NCI-H146 (cell line): Measurements from ENCODE around the gene ARHGAP15.
"Not testable (repeated sequence)": the region's sequence is repeated elsewhere in the genome, so short reads cannot be mapped to it uniquely, and the experiment has no call there.

Experiments used
- DNase-seq: peaks from one replicate; lab custom pipeline; 2025; lab: John Stamatoyannopoulos, UW

The ARHGAP15 gene

DNA sequence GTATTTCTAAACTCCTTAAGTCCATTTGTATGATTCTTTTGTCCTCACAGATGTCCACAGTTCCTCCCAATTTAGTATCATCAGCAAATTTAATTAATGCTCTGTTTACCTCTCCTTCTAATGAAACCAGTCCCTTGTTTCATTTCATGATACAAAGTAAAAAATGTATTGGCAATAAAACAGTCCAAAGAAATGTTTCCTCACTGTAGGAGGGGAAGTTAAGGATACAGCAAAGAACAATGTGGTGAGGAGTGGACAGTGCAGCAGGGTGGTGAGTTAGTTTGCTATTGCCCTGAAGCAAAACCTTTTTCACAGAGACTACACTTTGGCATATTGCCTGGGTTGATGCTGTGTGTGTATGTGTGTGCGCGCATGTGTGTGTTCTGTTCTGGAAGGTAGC, 401.5 kb downstream of the ARHGAP15 start:
- DNase-seq: peak; percentile 19

- no peak for DNase-seq
Observed at GRCh38 chr2:143532061-143532460, 402.8 kb downstream of the ARHGAP15 start.

DNA sequence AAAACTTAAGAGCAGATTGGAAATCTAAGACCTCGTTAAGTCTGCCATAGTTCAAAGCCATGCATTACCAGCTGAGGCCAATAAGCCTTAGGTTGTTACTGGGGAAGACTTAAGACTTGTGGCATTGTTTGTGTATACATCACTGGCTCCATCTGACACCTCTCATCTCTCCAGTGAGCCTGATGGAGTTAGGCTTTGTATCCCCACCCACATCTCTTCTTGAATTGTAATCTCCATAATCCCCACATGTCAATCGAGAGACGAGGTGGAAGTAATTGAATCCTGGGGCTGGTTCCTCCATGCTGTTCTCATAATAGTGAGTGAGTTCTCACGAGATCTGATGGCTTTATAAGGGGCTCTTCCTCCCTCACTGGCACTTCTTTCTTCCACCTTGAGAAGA, 404.6 kb downstream of the ARHGAP15 start:
- no peak for DNase-seq

DNA sequence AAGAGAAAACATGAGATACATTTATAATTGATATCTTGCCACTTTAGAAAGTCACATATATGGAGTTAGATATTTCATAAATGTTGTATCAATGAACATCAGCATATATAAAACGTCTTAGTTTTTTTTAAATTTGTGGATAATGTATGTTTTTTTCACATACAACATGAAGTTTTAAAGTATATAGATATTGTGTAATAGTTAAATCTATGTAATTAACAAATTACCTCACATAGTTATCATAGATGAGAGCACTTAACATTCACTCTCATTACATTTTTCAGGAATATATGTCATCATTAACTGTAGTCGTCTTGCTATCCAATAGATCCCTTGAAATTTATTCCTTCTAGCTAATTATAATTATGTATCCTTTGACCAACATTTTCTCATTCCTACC, 406.6 kb downstream of the ARHGAP15 start:
- no peak for DNase-seq

GRCh38 chr2:143541899-143542298, 412.7 kb downstream of the ARHGAP15 start:
- DNase-seq: not testable (repeated sequence)

DNA sequence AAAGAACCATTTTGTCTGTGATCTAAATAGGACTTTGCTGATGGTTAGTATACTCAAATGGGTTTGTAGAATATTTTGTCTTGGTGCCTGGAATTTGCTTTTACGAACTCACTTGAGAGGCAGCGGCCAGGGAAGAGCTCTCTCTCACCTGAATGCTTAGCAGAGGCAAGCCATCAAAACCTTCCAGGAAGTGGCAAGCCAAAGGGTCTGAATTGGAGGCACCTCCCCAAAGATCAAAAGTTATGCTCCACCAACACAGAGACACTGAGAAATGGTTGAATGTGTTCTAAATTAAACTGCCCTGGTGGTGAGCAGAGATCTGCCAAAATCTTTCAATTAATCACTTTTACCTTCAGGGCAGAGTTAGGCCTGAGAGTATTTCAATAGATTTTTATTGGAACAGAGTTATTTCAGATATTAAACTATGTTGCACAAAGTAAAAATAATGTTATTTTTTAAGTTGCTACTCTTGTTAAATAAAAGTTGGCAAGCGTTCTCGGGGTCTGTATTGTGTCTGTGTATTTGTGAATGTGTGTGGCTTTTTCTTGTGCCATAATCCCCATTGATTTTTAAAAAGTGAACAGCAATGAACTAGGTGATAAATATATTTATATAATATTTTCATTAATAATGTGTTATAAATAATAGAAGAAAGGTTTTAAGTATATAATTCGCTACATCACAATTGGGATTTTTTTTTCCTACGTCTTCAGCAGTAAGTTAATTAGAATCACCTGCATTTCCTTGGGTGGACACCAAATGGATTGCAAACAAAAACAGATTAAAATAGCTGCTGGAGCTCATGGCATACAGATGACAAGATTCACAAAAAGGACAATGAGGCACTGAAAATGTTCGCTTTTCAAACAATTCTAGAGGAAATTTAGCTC, 416.1 kb downstream of the ARHGAP15 start:
- no peak for DNase-seq

GRCh38 chr2:143545949-143546255, 416.7 kb downstream of the ARHGAP15 start:
- no peak for DNase-seq

- no peak for DNase-seq
Observed at GRCh38 chr2:143548032-143548431, 418.8 kb downstream of the ARHGAP15 start.

GRCh38 chr2:143550500-143550899, 421.3 kb downstream of the ARHGAP15 start:
- DNase-seq: no peak

- no peak for DNase-seq
Observed at GRCh38 chr2:143551971-143552650, 422.9 kb downstream of the ARHGAP15 start.

- DNase-seq: no peak
Observed at GRCh38 chr2:143553261-143553660, 424.0 kb downstream of the ARHGAP15 start.

DNA sequence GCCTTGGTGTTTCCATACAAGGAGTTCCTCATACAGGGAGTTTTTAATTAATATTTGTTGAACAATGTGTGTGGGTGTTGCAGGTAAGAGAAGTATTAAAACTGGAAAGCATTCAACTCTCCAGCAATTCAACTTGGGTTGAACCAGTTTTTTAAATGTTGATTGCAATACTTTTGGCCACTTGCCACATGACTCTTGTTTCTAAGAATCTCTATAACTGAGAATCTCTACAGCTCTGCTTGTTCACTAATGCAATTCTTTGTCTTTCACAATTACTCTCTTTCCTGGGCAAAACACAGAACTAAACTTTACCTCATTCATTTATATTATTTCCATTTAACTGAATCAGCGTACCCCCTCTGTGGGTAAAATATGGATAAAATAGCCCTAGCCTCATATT, 429.4 kb downstream of the ARHGAP15 start:
- DNase-seq: no peak

GRCh38 chr2:143559147-143559546, 429.9 kb downstream of the ARHGAP15 start:
- DNase-seq: no peak

GRCh38 chr2:143560724-143561123, 431.5 kb downstream of the ARHGAP15 start:
- no peak for DNase-seq

GRCh38 chr2:143564419-143564818, 435.2 kb downstream of the ARHGAP15 start:
- DNase-seq: no peak

DNA sequence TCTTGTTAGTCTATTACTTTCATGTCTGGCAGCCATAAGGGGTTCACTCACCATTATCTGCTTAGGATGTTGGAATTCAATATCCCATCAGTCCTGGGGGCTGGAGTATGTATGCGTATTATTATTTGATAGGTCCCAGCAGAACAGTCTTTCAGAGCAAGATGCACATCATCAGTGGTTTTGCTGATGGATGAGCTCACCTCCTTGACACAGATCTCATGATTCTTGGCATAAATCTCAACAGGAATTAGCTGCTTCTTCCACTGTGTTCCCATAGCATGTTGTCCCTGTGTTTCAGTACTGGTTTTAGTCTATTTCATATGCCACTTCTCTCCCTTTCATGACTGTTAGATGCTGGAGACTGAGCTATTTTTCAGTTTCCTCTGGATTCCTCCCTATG, 442.5 kb downstream of the ARHGAP15 start:
- no peak for DNase-seq

DNA sequence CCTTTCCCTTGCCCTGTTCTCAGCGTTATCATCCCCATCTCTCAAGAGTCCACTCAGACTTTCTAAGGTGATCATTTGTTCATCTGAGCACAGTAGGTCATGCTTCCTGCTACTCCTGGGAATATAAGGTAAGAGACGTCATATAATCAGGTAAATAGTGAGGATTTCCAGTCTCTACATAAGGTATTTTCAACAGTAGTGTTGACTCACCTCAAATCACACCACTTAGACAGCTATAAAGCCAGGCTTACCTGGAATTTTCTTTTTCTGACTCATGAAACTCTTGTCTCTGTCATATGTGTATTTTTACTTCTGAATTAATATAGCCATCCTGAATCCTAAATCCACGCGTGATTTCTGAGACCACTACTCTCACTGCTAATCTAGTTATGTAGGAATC, 443.2 kb downstream of the ARHGAP15 start:
- no peak for DNase-seq

DNA sequence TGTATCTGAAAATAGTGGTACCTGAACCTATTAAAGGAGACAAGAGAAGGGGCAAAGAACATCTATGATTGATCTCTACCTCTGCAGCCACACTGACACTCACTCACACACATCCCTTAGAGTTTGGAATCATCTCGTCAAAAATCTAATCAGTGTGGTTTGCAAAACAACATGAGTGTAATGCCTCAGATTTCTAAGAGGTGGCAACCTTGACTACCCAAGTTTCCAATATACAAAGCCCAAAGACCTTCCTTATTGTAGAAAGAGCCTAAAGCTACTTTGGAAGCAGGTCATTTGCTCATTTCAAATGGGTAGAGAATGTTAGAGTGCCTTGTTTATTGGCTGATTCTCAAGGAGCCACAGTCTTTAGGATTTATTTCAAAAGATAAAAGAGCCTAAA, 444.9 kb downstream of the ARHGAP15 start:
- no peak for DNase-seq

DNA sequence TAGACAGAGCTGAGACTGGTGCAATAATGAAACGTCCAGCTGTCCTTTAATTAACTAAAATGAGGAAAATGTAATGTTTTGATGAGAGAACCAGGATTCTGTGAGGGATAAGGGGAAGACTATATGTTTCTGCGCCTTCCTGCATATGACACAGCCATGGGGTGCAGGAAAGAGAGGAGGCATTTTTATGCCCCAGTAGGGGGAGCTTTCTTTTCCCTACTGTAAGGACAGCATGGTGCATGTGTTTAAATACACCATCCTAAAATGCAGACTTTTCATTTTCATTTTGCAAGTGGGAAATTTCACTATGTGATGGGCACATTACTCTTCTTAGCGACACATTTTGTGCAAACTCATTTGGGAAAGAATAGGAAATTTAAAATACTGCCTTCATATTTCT, 446.1 kb downstream of the ARHGAP15 start:
- DNase-seq: no peak

DNA sequence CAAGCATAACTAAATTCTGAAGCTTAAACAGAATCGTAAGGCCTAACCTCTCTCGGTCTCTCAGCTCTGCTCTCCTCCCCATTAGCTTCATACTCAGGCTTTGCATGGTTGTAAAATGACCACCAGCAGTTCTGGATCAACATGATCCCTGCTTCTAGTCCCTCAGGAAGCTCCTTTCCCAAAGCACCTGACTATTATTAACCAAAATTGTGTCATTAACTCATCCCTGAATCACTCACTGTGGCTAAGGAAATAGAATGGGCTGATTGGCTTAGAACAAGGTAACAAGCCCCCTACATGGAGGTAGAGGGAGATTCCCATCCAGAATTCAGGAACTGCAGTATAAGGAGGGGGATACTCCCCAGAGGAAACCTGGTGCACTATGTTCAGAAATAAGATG, 448.3 kb downstream of the ARHGAP15 start:
- DNase-seq: no peak

GRCh38 chr2:143579456-143579855, 450.2 kb downstream of the ARHGAP15 start:
- DNase-seq: no peak

GRCh38 chr2:143581134-143581533, 451.9 kb downstream of the ARHGAP15 start:
- no peak for DNase-seq

DNA sequence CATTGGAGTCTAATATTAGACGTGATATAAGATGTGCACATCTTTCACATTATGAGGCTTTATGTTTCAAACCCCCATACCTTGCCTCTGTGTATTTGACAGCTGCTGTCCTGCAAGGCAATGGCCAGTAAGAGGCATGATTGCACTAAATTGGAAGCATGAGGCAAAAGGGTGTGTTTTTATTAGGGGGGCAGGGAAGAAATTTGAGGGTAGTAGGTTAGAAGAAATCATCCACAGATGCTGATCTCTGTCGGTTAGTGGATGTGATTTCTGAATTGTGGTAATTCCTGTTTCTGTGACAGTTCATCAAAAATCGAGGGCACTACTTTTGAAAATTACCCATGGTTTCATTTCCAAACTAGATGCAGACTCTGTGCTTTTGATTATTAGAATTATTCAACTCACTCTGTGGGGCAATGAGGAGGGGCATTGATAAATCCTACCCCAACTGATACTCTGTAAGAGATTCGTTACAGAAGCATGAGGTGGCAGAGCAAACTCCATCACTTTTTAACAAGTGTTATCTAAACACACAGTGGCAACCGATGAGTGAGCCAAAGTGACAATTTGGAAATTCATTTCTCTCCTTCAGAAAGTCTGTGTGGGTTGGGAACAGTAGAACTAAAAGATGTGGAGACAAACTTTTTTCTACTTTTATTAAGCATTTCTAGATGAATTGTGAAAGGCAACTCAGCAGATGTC, 453.0 kb downstream of the ARHGAP15 start:
- peak; percentile 33 for DNase-seq
